HEK293T (cell line): Measurements from ENCODE around the gene SERPINA6.
"Not testable (repeated sequence)": the region's sequence is repeated elsewhere in the genome, so short reads cannot be mapped to it uniquely, and the experiment has no call there.

ENCODE experiments used
- CTCF ChIA-PET: fragments of 350-600 bp; formaldehyde crosslinking; extraction: SDS; loops from one replicate; lab custom pipeline; 2021; ENCODE audit warnings: antibody characterized with exemption, inconsistent platforms; lab: Yijun Ruan, JAX
- POLR2A ChIA-PET: fragments of 350-600 bp; formaldehyde crosslinking; extraction: SDS; loops from one replicate; lab custom pipeline; 2020; ENCODE audit warnings: antibody characterized with exemption, inconsistent platforms; lab: Yijun Ruan, JAX
- DNase-seq: peaks from one replicate; pipeline ENCODE4 v3.0.0; 2012; ENCODE audit warnings: mixed read lengths; ENCODE audit errors: extremely low spot score
- ARNT ChIP-seq: fragments of 450-650 bp; IDR thresholded peaks from 2 replicates; pipeline ENCODE4 v1.6.1; 2017; ENCODE audit warnings: mild to moderate bottlenecking
- BHLHE40 ChIP-seq: fragments of 450-650 bp; IDR thresholded peaks from 2 replicates; pipeline ENCODE4 v1.6.1; 2016; ENCODE audit warnings: mild to moderate bottlenecking, moderate library complexity, borderline replicate concordance
- CTBP1 ChIP-seq: fragments of 450-650 bp; IDR thresholded peaks from 2 replicates; pipeline ENCODE4 v1.6.1; 2016; ENCODE audit warnings: borderline replicate concordance
- ELF4 ChIP-seq: fragments of 450-650 bp; IDR thresholded peaks from 2 replicates; pipeline ENCODE4 v1.6.1; 2017; ENCODE audit warnings: antibody characterized with exemption
- FOXA1 ChIP-seq: fragments of 450-650 bp; IDR thresholded peaks from 2 replicates; pipeline ENCODE4 v1.6.1; 2016; ENCODE audit warnings: mild to moderate bottlenecking
- FOXK2 ChIP-seq: fragments of 450-650 bp; IDR thresholded peaks from 2 replicates; pipeline ENCODE4 v1.6.1; 2016; ENCODE audit warnings: mild to moderate bottlenecking
- FOXM1 ChIP-seq: fragments of 450-650 bp; IDR thresholded peaks from 2 replicates; pipeline ENCODE4 v1.6.1; 2017; ENCODE audit warnings: mild to moderate bottlenecking, borderline replicate concordance
- HDGF ChIP-seq: fragments of 450-650 bp; IDR thresholded peaks from 2 replicates; pipeline ENCODE4 v1.6.1; 2017; ENCODE audit warnings: antibody characterized with exemption, borderline replicate concordance
- L3MBTL2 ChIP-seq: fragments of 450-650 bp; conservative IDR thresholded peaks from 2 replicates; pipeline ENCODE4 v1.6.1; 2016; ENCODE audit warnings: mild to moderate bottlenecking
- LEF1 ChIP-seq: fragments of 450-650 bp; IDR thresholded peaks from 2 replicates; pipeline ENCODE4 v1.6.1; 2017; ENCODE audit warnings: mild to moderate bottlenecking, borderline replicate concordance
- NFRKB ChIP-seq: fragments of 450-650 bp; IDR thresholded peaks from 2 replicates; pipeline ENCODE4 v1.6.1; 2016; ENCODE audit warnings: mild to moderate bottlenecking, moderate library complexity
- SP1 ChIP-seq: fragments of 450-650 bp; IDR thresholded peaks from 2 replicates; pipeline ENCODE4 v1.6.1; 2017
- SUZ12 ChIP-seq: fragments of 450-650 bp; IDR thresholded peaks from 2 replicates; pipeline ENCODE4 v1.6.1; 2016; ENCODE audit warnings: mild to moderate bottlenecking
- TARDBP ChIP-seq: fragments of 450-650 bp; IDR thresholded peaks from 2 replicates; pipeline ENCODE4 v1.6.1; 2016
- ZNF384 ChIP-seq: fragments of 450-650 bp; IDR thresholded peaks from 2 replicates; pipeline ENCODE4 v1.6.1; 2016
- TF ChIP-seq, protein P1 (sequence below): fragments of 450-650 bp; IDR thresholded peaks from 2 replicates; pipeline ENCODE4 v1.6.1; 2016

Gene SERPINA6

GRCh38 chr14:94322648-94323570 is at the start of gene SERPINA6:
Gene SERPINA6 (minus strand): TSS chr14:94323336. CDS start chr14:94314648, 8,688 bp downstream.
- TF ChIP-seq LEF1 (no peak), SP1 (no peak), ELF4 (no peak), CTBP1 (no peak), FOXM1 (no peak), ARNT (no peak), HDGF (no peak)
- TF ChIP-seq, protein P1, sequence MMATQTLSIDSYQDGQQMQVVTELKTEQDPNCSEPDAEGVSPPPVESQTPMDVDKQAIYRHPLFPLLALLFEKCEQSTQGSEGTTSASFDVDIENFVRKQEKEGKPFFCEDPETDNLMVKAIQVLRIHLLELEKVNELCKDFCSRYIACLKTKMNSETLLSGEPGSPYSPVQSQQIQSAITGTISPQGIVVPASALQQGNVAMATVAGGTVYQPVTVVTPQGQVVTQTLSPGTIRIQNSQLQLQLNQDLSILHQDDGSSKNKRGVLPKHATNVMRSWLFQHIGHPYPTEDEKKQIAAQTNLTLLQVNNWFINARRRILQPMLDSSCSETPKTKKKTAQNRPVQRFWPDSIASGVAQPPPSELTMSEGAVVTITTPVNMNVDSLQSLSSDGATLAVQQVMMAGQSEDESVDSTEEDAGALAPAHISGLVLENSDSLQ = no peak
- DNase-seq = no peak
- ChIA-PET CTCF (no interaction called here), POLR2A (no interaction called here)

DNA sequence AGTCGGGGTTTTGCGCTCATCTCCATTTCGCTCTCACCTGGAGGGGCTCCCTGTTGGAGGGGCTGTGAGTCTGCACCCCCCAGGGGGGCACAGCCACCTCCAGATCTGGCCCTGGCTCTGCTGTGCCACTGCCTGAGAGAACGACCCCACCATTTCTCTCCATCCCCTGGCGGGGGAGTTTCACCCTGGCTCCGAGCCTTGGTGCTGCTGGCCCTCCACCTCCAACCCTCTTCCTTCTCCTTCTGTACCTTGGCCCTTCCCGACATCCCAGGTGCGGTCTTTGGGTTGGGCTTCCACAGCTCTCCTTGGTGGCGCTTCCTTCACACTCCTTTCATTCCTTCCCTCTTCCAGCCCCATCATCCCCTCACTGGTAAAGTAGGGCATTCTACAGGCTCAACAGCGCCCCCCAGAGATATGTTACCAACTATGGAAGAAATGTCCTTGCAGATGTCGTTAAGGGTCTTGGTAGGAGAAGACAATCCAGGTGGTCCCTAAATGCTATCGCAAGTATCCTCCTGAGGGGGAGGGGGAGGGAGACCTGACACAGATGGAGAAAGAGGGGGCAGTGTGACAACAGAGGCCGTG is 49.0 kb upstream of the SERPINA6 start:
- no peak for TF ChIP-seq BHLHE40
- no peak for TF ChIP-seq ZNF384
- TF ChIP-seq ARNT = no peak
- TF ChIP-seq FOXK2 = no peak
- TF ChIP-seq ELF4 = no peak
- CTCF ChIA-PET = no interaction called here
- DNase-seq = no peak
- POLR2A ChIA-PET = no interaction called here

GRCh38 chr14:94370524-94370910 is 47.4 kb upstream of the SERPINA6 start:
- ChIA-PET CTCF (no interaction called here), POLR2A (no interaction called here)
- no peak for TF ChIP-seq CTBP1
- no peak for TF ChIP-seq SUZ12
- no peak for TF ChIP-seq FOXK2
- TF ChIP-seq, protein P1 = no peak
- no peak for TF ChIP-seq ELF4
- no peak for TF ChIP-seq L3MBTL2
- TF ChIP-seq FOXA1 = no peak
- no peak for TF ChIP-seq LEF1
- TF ChIP-seq FOXM1 = no peak
- no peak for TF ChIP-seq SP1
- TF ChIP-seq HDGF = no peak
- no peak for TF ChIP-seq ZNF384
- no peak for TF ChIP-seq TARDBP
- no peak for TF ChIP-seq ARNT
- TF ChIP-seq BHLHE40 = no peak
- TF ChIP-seq NFRKB = no peak
- no peak for DNase-seq

- DNase-seq, CTCF ChIA-PET, POLR2A ChIA-PET: not testable (repeated sequence)
Observed at GRCh38 chr14:94369766-94370523, 46.8 kb upstream of the SERPINA6 start.

DNA sequence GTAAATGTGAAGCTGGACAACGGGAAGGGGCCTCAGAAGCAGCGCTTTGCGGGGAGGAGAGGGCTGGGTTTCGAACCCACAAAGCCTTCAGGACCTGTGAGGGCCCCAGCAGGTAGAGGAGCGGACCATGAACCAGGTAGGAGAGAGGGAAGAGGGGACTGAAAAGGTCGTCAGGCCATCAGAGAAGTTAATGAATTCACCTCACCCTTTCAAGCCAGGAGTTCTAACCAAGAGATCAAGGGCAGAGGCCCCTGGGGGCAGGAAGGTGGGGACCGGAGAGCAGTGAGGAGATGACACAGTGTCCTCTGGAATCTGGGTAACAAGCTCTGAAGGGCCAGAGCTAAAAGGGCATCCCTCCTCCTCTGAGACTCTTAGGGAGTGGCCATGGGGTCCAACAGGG is 45.8 kb upstream of the SERPINA6 start:
- no peak for TF ChIP-seq ZNF384
- no peak for TF ChIP-seq ARNT
- no peak for TF ChIP-seq SUZ12
- no peak for TF ChIP-seq BHLHE40
- no peak for TF ChIP-seq TARDBP
- no peak for TF ChIP-seq FOXM1
- no peak for TF ChIP-seq SP1
- TF ChIP-seq FOXA1 = no peak
- TF ChIP-seq NFRKB = no peak
- TF ChIP-seq, protein P1 = no peak
- TF ChIP-seq LEF1 = no peak
- TF ChIP-seq HDGF = no peak
- TF ChIP-seq L3MBTL2 = no peak
- no peak for TF ChIP-seq CTBP1
- no peak for TF ChIP-seq FOXK2
- ChIA-PET CTCF (no interaction called here), POLR2A (no interaction called here)
- no peak for DNase-seq

DNA sequence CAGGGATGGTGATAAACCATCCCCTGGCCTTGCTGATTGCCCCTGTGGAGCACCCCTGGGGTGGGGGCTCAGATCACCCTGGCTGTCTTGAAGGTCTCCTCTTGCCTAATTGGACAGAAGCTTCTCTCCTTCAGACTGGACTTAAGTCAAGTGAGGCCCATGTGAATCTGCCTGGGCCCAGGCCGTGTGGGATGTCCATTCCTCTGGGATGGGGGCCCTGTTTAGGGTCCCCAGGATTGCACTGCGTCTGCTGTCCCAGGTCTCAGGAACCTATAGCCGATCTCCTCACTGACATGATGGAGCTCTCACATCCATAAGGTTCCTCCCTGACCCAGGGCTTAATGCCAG is 45.1 kb upstream of the SERPINA6 start:
- no peak for TF ChIP-seq FOXM1
- no peak for TF ChIP-seq NFRKB
- CTCF ChIA-PET = no interaction called here
- POLR2A ChIA-PET = no interaction called here
- DNase-seq = no peak
